HG02938 (cell line): ENCODE measurements around the gene ABRACL.
A peak's percentile ranks its signal among the peaks of the same experiment; 100 is the strongest.
"Not testable (repeated sequence)": the region's sequence is repeated elsewhere in the genome, so short reads cannot be mapped to it uniquely, and the experiment has no call there.

ENCODE experiments used
- ATAC-seq: cut with Tn5 transposase; IDR thresholded peaks from one replicate; pipeline ENCODE4 v1.9.1; 2021; ENCODE audit warnings: mild to moderate bottlenecking, moderate library complexity; ENCODE audit not compliant: unreplicated experiment

Gene ABRACL

DNA sequence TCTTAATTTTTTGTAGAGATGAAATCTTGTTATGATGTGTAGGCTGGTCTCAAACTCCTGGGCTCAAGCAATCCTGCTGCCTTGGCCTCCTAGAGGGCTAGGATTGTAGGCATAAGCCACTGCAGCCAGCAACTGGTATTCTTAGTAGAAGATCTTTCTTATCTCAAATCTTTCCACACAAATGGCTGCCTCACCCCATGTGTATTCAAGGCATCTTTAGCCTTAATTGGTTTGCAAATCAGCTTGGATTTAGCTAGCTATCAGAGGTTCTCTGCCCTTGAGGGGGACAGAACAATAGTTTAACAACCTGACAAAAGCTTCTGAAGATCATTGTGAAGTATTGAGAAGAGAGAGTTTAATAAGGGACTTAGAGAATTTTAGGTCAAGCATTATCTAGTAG is 17.9 kb upstream of the ABRACL start:
- ATAC-seq, result no peak

DNA sequence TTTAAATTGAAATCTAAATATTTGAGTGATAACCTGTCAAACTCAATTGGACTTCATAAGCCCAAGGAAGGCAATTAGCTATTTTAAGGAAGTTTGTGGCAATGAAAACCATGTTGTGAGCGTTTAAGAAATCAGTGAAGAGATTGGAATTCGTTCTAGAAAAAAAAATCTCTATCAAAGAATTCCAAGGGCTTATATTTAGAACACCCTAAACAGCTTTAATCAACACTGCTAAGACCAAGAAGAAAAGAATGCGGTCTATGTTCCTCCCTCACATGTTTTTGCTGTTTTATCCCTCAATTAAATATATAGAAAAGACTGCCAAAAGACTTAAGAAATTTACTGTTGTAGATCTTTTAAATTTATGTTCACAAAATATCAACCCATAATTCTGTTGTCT is 16.6 kb upstream of the ABRACL start:
- ATAC-seq, result no peak

GRCh38 chr6:139013185-139013800 is 15.3 kb upstream of the ABRACL start:
- no peak for ATAC-seq

GRCh38 chr6:139014945-139015344 is 13.6 kb upstream of the ABRACL start:
- ATAC-seq, result no peak

DNA sequence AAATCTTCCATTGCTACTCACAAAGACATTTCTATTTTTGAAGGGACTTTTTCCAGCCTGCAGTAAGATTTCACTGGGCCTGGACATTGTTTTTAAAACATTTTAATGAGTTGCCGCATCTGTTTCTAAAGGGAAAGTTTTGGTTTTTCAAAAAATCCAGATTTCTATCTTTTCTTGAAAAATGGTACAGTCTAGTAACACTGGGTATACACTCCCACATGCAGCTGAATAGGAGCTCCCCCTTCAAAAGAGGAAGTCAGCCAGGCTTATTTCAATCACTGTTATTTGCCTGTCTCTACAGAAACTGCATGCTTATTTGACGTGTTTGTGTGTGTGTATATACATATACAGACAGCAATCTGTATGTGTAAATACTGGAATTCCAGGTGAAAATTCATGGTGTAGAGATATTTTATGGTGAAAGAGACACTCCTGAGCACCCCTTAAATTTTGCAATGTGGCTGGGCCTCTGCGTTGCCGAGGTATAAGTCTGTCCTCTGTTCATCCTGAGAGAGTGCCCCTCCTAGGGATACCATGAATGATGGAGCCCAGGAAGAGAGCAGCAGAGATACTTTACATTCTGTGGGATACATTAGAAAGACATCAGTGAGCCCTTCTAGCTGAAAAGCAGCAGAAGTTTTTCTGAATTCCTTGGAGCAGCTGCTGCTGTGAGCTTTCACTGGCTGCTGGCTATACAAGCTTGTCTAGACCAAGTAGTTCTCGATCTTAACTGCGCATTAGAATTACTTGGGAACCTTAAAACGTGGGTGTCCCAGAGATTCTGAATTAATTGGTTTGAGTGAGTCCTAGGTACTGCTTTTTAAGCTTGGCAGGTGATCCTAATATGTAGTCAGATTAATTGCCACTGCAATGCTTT is 12.0 kb upstream of the ABRACL start:
- peak; percentile 89 for ATAC-seq

GRCh38 chr6:139017227-139017626 is 11.3 kb upstream of the ABRACL start:
- ATAC-seq, result no peak

GRCh38 chr6:139019722-139020121 is 8.8 kb upstream of the ABRACL start:
- no peak for ATAC-seq

GRCh38 chr6:139020689-139021088 is 7.9 kb upstream of the ABRACL start:
- ATAC-seq, result no peak

DNA sequence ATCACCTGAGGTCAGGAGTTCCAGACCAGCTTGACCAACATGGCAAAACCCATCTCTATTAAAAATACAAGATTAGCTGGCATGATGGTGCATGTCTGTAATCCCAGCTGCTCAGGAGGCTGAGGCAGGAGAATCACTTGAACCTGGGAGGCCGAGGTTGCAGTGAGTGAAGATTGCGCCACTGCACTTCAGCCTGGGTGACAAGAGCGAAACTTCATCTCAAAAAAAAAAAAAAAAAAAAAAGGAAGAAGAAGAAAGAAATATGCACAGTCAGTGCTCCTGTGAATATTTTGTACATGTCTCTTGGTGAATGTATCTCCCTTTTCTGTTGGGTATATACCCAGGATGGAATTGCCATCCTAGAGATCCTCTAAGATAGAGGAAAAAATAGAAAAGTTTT is 3.1 kb upstream of the ABRACL start:
- not testable (repeated sequence) for ATAC-seq

- peak; percentile 31 for ATAC-seq
Observed at GRCh38 chr6:139027620-139028182, 844 bp upstream of the ABRACL start.

DNA sequence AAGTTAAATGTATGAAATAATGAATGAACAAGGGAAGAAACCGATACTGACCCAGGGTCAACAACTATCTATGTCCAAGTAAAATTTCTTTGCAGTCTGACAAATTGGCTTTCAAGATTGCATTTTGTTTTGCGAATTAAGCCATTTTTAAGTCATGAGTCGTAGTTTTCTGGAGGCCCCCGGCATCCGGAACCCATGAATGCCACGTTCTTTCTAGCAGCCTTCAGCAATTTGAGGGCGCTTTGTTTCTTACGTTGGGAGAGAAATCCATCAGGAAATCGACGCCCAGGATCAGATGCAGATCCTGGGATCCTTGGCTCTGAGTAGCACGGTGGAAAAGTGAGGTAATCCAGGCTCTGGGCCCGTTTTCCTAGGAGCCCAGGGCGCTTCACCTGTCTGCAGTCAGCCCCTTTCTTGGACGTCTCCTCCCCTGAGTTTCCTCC is 309 bp upstream of the ABRACL start:
- peak; percentile 3 for ATAC-seq

- peak; percentile 32 for ATAC-seq
Observed at GRCh38 chr6:139029470-139030227, 1.1 kb downstream of the ABRACL start.

DNA sequence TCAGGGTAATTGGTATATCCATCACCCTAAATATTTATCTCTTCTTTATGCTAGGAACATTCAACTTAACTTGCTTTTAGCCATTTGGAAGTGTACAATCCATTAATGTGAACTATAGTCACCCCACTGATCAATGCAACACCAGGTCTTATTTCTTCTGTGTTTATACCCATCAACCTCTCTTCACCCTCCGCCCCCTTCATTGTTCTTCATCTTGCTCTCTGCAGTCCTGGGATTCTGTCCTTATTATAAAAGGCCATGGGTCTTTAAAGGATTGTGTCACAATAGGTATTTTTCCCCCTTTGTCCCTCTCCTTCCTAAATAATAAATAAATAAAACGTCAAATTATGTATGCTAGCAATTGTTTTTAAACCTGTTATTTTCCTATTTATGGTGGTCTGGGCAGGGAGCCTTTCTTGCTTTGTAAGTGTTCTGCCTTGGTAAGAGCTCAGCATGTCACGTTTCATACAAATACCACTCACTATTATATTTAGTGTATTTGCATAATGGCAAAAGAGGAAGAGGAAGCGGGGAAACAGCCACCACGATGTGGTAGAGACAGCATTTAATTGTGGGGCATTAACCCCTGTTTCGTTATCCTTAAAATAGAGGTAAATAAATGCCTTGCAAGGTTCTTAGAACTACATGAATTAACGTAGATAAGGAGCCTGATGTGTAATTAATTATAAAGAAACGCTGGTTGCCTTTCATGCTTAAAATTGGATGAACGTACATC is 1.9 kb downstream of the ABRACL start:
- peak; percentile 56 for ATAC-seq

DNA sequence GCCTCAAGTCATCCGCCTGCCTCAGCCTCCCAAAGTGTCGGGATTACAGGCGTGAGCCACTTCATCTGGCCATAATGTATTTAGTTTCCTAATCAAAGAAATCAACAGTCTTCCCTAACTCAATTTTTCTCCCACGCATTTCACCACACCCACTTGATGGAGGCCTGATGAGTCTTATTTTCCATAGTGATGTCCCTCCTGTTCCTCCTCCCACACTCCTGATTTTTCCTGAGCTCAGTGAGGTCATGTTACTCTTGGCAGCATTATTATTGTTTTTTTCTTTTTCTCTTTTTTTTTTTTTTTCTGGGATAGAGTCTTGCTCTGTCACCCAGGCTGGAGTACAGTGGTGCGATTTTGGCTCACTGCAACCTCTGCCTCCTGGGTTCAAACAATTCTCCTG is 8.9 kb downstream of the ABRACL start:
- ATAC-seq, result no peak

GRCh38 chr6:139044250-139044649 is 15.7 kb downstream of the ABRACL start:
- ATAC-seq, result no peak

DNA sequence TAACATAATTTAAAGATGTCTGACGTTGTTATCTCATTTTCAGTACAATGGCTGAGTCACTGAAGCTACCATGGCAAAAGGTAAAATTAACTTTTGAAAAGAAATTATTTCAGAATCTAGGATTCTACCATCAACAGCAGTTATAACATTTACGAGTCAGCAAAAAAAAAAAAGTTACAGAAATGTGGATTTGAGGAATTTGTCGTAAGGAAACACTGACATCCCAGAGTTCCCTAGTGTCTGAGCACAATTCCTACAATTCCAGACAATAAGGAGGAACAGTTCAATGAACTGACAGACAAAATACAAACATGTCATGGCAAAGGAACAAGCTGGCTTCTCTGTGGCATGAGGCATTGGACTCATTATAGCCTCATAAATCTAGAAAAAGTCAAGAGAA is 19.1 kb downstream of the ABRACL start:
- ATAC-seq, result no peak

GRCh38 chr6:139048912-139049311 is 20.4 kb downstream of the ABRACL start:
- not testable (repeated sequence) for ATAC-seq

- not testable (repeated sequence) for ATAC-seq
Observed at GRCh38 chr6:139050131-139050769, 21.7 kb downstream of the ABRACL start.

DNA sequence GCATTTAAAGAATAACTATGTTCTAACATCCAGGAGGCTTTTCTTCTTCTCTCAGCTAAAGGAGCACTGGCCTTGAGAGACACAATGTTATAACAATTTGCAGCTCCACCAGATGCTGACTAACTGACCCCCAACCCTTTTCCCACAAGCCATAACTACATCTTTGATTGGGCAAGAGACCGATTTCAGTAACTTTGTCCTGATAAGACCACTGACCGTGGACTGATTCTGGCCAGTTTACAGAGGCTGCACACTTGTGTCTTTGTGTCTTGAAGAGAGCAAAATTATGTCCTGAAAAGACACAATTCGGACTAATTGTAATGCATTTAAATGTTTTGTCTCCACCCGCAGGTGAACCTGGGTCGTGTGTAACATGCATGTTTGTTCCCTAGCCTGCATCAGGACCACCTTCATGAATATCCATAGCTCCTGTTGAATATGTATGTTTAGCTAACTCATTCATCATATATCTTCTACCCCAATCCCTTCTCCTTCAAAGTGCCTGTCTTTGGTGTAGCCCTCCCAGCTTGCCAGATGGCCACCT is 22.3 kb downstream of the ABRACL start:
- ATAC-seq, result no peak
